Esophagus muscularis mucosa (tissue), 4 donors: ENCODE measurements around the gene TOX2. TPM values are rescaled to one million over a fixed set of nuclear protein-coding genes. Genes with fewer than 3 reads are reported as not detected.

Experiments used
- DNase-seq: peaks from one replicate; pipeline ENCODE4 v3.0.0-alpha.2; 2017; ENCODE audit errors: extremely low spot score
- H3K27ac ChIP-seq, 4 donors: fragments of 200-600 bp; sonication (generic); replicated peaks in 1 of 4; 1 replicate in 3 of 4; 2 replicates in 1 of 4; pipeline ENCODE4 v1.5.1; 2016 to 2019; ENCODE audit warnings: mild to moderate bottlenecking in 1 of 4
- H3K27me3 ChIP-seq, 4 donors: fragments of 200-600 bp; sonication (generic); one replicate each; pipeline versions ENCODE4 v1.5.1 to v1.6.0; 2016 to 2019
- H3K36me3 ChIP-seq, 4 donors: fragments of 200-600 bp; sonication (generic); one replicate each; pipeline ENCODE4 v1.5.1; 2016 to 2019
- H3K4me1 ChIP-seq, 4 donors: fragments of 200-600 bp; sonication (generic); one replicate each; pipeline ENCODE4 v1.5.1; 2016 to 2019
- H3K4me3 ChIP-seq, 4 donors: fragments of 200-600 bp; sonication (generic); 1 replicate in 2 of 4; 2 replicates in 2 of 4; pipeline ENCODE4 v1.5.1; 2016 to 2019; ENCODE audit warnings: mild to moderate bottlenecking in 4 of 4, moderate library complexity in 1 of 4
- H3K9me3 ChIP-seq, 4 donors: fragments of 200-600 bp; sonication (generic); 1 replicate in 3 of 4; 2 replicates in 1 of 4; pipeline ENCODE4 v1.5.1; 2016 to 2019
- CTCF ChIP-seq, 3 experiments: fragments of 200-600 bp in 2 of 3; fragments of 450-650 bp in 1 of 3; sonication (generic) in 2 of 3; IDR thresholded peaks; one replicate each; pipeline ENCODE4 v1.5.1; 2017 to 2019; ENCODE audit warnings: antibody characterized with exemption in 3 of 3, mild to moderate bottlenecking in 2 of 3, moderate library complexity in 1 of 3
- EP300 ChIP-seq: sonication (generic); formaldehyde crosslinking; IDR thresholded peaks from one replicate; pipeline ENCODE4 v1.6.1; 2017; ENCODE audit warnings: antibody characterized with exemption
- POLR2A ChIP-seq: fragments of 450-650 bp; IDR thresholded peaks from one replicate; pipeline ENCODE4 v1.6.1; 2017; ENCODE audit warnings: antibody characterized with exemption, moderate library complexity, mild to moderate bottlenecking, low read depth
- POLR2AphosphoS5 ChIP-seq, 2 donors: sonication (generic); formaldehyde crosslinking; IDR thresholded peaks; one replicate each; pipeline ENCODE4 v1.6.1; 2017; ENCODE audit warnings: antibody characterized with exemption in 2 of 2
- WGBS: methylation state at CpG from one replicate; pipeline ENCODE4 v1.1.5; 2018; 5-methylcytosine and 5-hydroxymethylcytosine counted together
- intact Hi-C: fragments of 100-400 bp; cut with DNase I; formaldehyde crosslinking; loops from one replicate; pipeline ENCODE4 v1.15.1; 2023
- total RNA-seq, 4 donors: library from RNA; depleted of rRNA; stranded (reverse); fragments of >200 nt; gene quantifications; one replicate each; pipeline versions ENCODE4 v1.1.0 to v1.2.1, GENCODE V29; 2016

Gene TOX2
- total RNA-seq, 4 donors from 2014 or later, result 19.4 to 39.5 (median 32.8) TPM

- no peak for DNase-seq
- Histone ChIP-seq H3K4me1 (peaks cover 0 to under 1% (median 0%) of the 10 kb centered on the region in 4 donors), H3K9me3 (no peaks in the 10 kb centered on the region), H3K27me3 (no peaks in the 10 kb centered on the region), H3K36me3 (no peaks in the 10 kb centered on the region), H3K27ac (no peak overlapping the region), H3K4me3 (no peak overlapping the region)
- no peak for TF ChIP-seq POLR2A
- intact Hi-C loops, result no loop called here
- WGBS, result 96% methylated on average over 6 of the region's 6 CpGs
Observed at GRCh38 chr20:44025756-44026155, 111.1 kb downstream of the TOX2 start.

- TF ChIP-seq CTCF (IDR thresholded peaks at IDR 0.05), result no peak
- TF ChIP-seq POLR2A, result no peak
- TF ChIP-seq EP300, result no peak
- no peak for TF ChIP-seq POLR2AphosphoS5 (IDR thresholded peaks at IDR 0.05)
- no peaks in the 10 kb centered on the region for H3K9me3 ChIP-seq
- 79% methylated on average over 9 of the region's 9 CpGs for WGBS
- H3K36me3 ChIP-seq, result no peaks in the 10 kb centered on the region
- DNase-seq, result no peak
- intact Hi-C loops, result no loop called here
- H3K4me3 ChIP-seq, result no peak overlapping the region
- H3K4me1 ChIP-seq, result no peaks in the 10 kb centered on the region
- no peak overlapping the region for H3K27ac ChIP-seq
- no peaks in the 10 kb centered on the region for H3K27me3 ChIP-seq
Observed at GRCh38 chr20:44026647-44027342, 112.1 kb downstream of the TOX2 start.

DNA sequence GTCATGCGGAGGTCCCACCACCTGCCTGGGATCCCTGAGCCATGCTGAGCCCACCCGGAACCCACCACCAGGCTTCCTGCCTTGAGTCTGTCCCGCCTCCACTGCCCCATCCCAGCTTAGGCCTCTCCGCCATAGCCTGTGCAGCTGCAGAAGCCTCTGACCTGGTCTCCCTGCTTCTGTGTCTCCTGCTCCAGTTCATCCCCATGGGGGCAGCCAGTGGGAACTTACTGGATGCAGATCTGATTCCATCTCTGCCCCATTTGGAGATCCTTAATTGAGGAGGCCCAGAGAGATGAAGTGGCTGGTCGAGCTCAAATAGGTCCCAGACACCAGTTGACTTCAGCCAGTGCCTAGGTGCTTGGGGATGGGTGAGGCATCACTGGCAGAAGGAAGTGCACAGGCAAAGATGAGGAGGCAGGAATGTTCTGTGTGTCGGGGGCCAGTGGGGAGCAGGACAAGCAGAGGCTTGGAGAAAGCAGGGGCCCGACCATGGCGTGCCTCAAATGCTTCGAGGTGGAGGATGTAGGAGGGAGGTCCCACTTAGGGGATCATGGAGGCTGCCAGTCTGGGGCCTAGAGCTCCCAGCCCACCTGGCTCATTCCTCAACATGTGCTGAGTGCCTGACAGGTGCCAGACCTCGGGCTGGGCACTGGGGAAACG lies 112.8 kb downstream of the TOX2 start:
- intact Hi-C loops, result no loop called here
- Histone ChIP-seq H3K36me3 (no peaks in the 10 kb centered on the region), H3K4me3 (no peak overlapping the region), H3K27ac (no peak overlapping the region), H3K4me1 (no peaks in the 10 kb centered on the region), H3K27me3 (no peaks in the 10 kb centered on the region), H3K9me3 (no peaks in the 10 kb centered on the region)
- WGBS, result 88% methylated on average over 10 of the region's 11 CpGs
- DNase-seq, result no peak
- no peak for TF ChIP-seq CTCF (IDR thresholded peaks at IDR 0.05)
- no peak for TF ChIP-seq POLR2A
- no peak for TF ChIP-seq EP300
- TF ChIP-seq POLR2AphosphoS5 (IDR thresholded peaks at IDR 0.05), result no peak

DNA sequence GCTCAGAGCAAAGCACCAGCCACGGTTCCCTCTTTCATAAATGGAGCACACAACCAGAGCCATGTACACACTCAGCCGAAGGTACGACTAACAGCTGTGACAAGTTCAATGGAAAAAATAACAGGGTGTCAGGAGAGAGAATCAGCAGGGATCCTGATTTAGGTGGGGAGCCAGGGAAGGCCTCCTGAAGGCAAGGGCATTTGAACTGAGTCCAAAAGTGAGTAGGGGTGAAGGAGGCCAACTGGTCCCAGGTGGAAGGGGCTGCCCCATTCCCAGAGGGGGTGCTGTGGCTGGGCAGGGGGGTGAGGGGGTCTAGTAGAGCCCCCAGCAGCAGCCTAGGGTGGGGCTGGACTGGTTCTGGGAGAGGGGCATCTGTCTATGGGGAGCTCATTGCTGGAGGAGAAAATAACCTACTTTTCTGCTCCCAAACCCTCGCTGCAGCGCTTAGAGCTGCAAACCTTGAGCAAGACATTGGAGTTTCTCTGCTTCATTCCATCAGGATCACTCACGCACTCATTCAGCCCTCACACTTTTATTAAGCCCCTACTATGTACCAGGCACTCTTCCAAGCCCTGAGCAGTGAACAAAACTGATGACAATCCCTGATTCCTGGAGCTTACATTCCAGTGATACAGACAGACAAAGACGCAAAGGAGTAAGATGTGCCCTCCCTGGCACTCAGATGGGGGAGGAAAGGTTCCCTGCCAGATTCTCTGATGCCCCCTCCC lies 113.5 kb downstream of the TOX2 start:
- 77% methylated on average over 7 of the region's 7 CpGs for WGBS
- no peak for DNase-seq
- H3K27me3 ChIP-seq, result no peaks in the 10 kb centered on the region
- TF ChIP-seq POLR2A, result no peak
- no peak for TF ChIP-seq CTCF (IDR thresholded peaks at IDR 0.05)
- TF ChIP-seq POLR2AphosphoS5 (IDR thresholded peaks at IDR 0.05), result no peak
- no peak for TF ChIP-seq EP300
- H3K9me3 ChIP-seq, result no peaks in the 10 kb centered on the region
- intact Hi-C loops, result no loop called here
- no peak overlapping the region for H3K27ac ChIP-seq
- no peaks in the 10 kb centered on the region for H3K36me3 ChIP-seq
- no peaks in the 10 kb centered on the region for H3K4me1 ChIP-seq
- no peak overlapping the region for H3K4me3 ChIP-seq
